Nephron (organoid): ENCODE data around the gene KLF15.

Experiments
- H3K27ac Mint-ChIP-seq, 3 experiments: 2 replicates each; pipeline ENCODE4 v1.8.0; 2020; ENCODE audit warnings: mixed read lengths in 3 of 3, mild to moderate bottlenecking in 2 of 3, moderate library complexity in 1 of 3
- H3K27me3 Mint-ChIP-seq: 2 replicates; pipeline ENCODE4 v1.8.0; 2021; ENCODE audit warnings: low read depth, mild to moderate bottlenecking, moderate library complexity, mixed read lengths
- H3K36me3 Mint-ChIP-seq: 2 replicates; pipeline ENCODE4 v1.8.0; 2020; ENCODE audit warnings: low read depth, mixed read lengths
- H3K4me1 Mint-ChIP-seq: 2 replicates; pipeline ENCODE4 v1.8.0; 2020; ENCODE audit warnings: mixed read lengths
- H3K4me3 Mint-ChIP-seq, 3 experiments: 2 replicates each; pipeline ENCODE4 v1.8.0; 2020; ENCODE audit warnings: mild to moderate bottlenecking in 3 of 3, mixed read lengths in 3 of 3, moderate library complexity in 2 of 3
- H3K9me3 Mint-ChIP-seq: 2 replicates; pipeline ENCODE4 v1.8.0; 2020; ENCODE audit warnings: mixed read lengths
- TF ChIP-seq, protein P1 (sequence below), 3 experiments: fragments of 200-600 bp; sonication (generic); IDR thresholded peaks; one replicate each; pipeline ENCODE4 v1.5.0; 2021; ENCODE audit warnings: antibody characterized with exemption in 3 of 3; ENCODE audit not compliant: unreplicated experiment in 3 of 3

KLF15 gene

GRCh38 chr3:126373682-126374601 is 16.7 kb upstream of the KLF15 start:
- TF ChIP-seq, protein P1, sequence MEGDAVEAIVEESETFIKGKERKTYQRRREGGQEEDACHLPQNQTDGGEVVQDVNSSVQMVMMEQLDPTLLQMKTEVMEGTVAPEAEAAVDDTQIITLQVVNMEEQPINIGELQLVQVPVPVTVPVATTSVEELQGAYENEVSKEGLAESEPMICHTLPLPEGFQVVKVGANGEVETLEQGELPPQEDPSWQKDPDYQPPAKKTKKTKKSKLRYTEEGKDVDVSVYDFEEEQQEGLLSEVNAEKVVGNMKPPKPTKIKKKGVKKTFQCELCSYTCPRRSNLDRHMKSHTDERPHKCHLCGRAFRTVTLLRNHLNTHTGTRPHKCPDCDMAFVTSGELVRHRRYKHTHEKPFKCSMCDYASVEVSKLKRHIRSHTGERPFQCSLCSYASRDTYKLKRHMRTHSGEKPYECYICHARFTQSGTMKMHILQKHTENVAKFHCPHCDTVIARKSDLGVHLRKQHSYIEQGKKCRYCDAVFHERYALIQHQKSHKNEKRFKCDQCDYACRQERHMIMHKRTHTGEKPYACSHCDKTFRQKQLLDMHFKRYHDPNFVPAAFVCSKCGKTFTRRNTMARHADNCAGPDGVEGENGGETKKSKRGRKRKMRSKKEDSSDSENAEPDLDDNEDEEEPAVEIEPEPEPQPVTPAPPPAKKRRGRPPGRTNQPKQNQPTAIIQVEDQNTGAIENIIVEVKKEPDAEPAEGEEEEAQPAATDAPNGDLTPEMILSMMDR (IDR thresholded peaks at IDR 0.05; ENCODE audit: unreplicated experiment in 3 of 3), result no peak
- H3K9me3 Mint-ChIP-seq, result no peaks in the 10 kb centered on the region
- H3K4me3 Mint-ChIP-seq, result no peak overlapping the region
- no peaks in the 10 kb centered on the region for H3K36me3 Mint-ChIP-seq
- H3K27me3 Mint-ChIP-seq, result peaks cover 3% of the 10 kb centered on the region
- peaks cover 24% of the 10 kb centered on the region for H3K4me1 Mint-ChIP-seq
- H3K27ac Mint-ChIP-seq, result peak overlapping the region in 2 of 3 experiments; percentile 12 to 36

GRCh38 chr3:126373146-126373613 is 16.0 kb upstream of the KLF15 start:
- TF ChIP-seq, protein P1 (IDR thresholded peaks at IDR 0.05; ENCODE audit: unreplicated experiment in 3 of 3), result no peak
- H3K36me3 Mint-ChIP-seq, result no peaks in the 10 kb centered on the region
- H3K4me1 Mint-ChIP-seq, result peaks cover 24% of the 10 kb centered on the region
- peaks cover 3% of the 10 kb centered on the region for H3K27me3 Mint-ChIP-seq
- no peaks in the 10 kb centered on the region for H3K9me3 Mint-ChIP-seq
- H3K4me3 Mint-ChIP-seq, result no peak overlapping the region
- no peak overlapping the region for H3K27ac Mint-ChIP-seq

GRCh38 chr3:126372413-126373145 is 15.4 kb upstream of the KLF15 start:
- no peaks in the 10 kb centered on the region for H3K9me3 Mint-ChIP-seq
- no peaks in the 10 kb centered on the region for H3K36me3 Mint-ChIP-seq
- H3K4me1 Mint-ChIP-seq, result peaks cover 24% of the 10 kb centered on the region
- peaks cover 3% of the 10 kb centered on the region for H3K27me3 Mint-ChIP-seq
- H3K27ac Mint-ChIP-seq, result no peak overlapping the region
- TF ChIP-seq, protein P1 (IDR thresholded peaks at IDR 0.05; ENCODE audit: unreplicated experiment in 3 of 3), result no peak
- H3K4me3 Mint-ChIP-seq, result no peak overlapping the region

DNA sequence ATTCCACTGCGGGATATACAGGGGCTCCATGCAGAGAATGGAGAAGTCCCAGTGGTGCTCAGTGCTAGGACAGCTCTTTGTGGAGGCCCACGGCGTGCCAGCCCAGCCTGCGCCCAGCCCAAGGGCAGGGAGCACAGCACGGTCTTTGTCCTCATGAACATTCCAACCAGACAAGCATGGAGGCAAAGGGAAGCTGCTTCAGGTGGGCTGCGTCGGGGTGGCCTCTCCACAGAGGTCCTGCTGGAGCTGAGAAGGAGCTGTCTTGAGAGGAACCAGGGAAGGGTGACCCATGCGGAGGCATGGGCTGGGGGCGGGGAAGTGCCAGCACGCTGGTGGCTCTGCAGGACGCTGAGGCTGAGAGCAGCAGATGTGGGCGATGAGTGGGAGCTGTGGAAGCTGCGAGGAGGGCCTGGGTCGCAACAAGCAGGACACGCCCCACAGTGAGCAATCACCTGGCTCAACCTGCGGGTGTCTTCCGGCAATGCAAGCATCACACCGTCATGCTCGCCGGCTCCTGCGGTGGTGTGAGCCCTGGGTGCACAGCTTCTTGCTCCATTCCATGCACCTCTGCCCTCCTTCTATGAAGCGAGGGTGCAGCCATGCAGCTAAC is 14.0 kb upstream of the KLF15 start:
- TF ChIP-seq, protein P1 (IDR thresholded peaks at IDR 0.05; ENCODE audit: unreplicated experiment in 3 of 3), result no peak
- Mint-ChIP-seq H3K4me3 (no peak overlapping the region), H3K27me3 (peaks cover 3% of the 10 kb centered on the region), H3K27ac (no peak overlapping the region), H3K36me3 (no peaks in the 10 kb centered on the region), H3K9me3 (no peaks in the 10 kb centered on the region), H3K4me1 (peaks cover 16% of the 10 kb centered on the region)

DNA sequence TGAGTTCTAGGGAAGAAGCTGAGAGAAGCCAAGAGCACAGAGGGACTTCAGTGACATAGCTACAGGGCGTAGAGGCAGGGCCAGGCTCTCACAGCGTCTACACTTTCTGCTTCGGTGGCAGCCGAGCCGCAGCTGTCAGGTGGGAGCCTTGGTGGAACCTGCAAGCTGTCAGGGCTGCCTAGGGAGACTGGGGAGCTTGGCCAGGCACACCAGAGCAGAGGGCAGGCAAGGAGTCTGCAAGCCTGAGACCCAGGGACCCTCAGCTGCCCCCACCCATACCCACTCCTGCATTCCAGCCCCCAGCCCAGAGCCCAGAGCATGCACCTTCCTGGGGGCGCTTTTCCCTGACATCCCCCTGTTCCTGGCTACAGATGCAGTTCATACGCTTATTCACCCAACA is 13.4 kb upstream of the KLF15 start:
- Mint-ChIP-seq H3K27ac (no peak overlapping the region), H3K9me3 (no peaks in the 10 kb centered on the region), H3K27me3 (peaks cover 3% of the 10 kb centered on the region), H3K36me3 (no peaks in the 10 kb centered on the region), H3K4me3 (no peak overlapping the region), H3K4me1 (peaks cover 15% of the 10 kb centered on the region)
- TF ChIP-seq, protein P1 (IDR thresholded peaks at IDR 0.05; ENCODE audit: unreplicated experiment in 3 of 3), result no peak
